Liver (tissue), 9 donors: ENCODE measurements around the gene OGFR. TPM values are rescaled to one million over a fixed set of nuclear protein-coding genes. Genes with fewer than 3 reads are reported as not detected.

Experiments
- DNase-seq: peaks from one replicate; pipeline ENCODE4 v3.0.0-alpha.2; 2017; ENCODE audit warnings: low spot score
- H3K27ac ChIP-seq, 2 donors: one replicate each; pipeline ENCODE4 v1.7.0; 2013; ENCODE audit warnings: inconsistent platforms in 2 of 2, low read length in 2 of 2, control low read depth in 1 of 2, low read depth in 1 of 2, mild to moderate bottlenecking in 1 of 2
- H3K27me3 ChIP-seq, 4 donors: one replicate each; pipeline versions ENCODE4 v1.6.1 to v1.7.0; 2013; ENCODE audit warnings: low read length in 3 of 4, inconsistent platforms in 1 of 4, mild to moderate bottlenecking in 1 of 4, moderate library complexity in 1 of 4; ENCODE audit not compliant: control insufficient read depth in 4 of 4, insufficient read depth in 4 of 4
- H3K36me3 ChIP-seq, 4 donors: one replicate each; pipeline versions ENCODE4 v1.6.1 to v1.7.0; 2013; ENCODE audit warnings: low read length in 3 of 4, mild to moderate bottlenecking in 3 of 4, low read depth in 1 of 4, moderate library complexity in 1 of 4; ENCODE audit not compliant: control insufficient read depth in 4 of 4, insufficient read depth in 3 of 4
- H3K4me1 ChIP-seq, 4 donors: one replicate each; pipeline versions ENCODE4 v1.6.1 to v1.7.0; 2013; ENCODE audit warnings: low read length in 3 of 4, mild to moderate bottlenecking in 3 of 4, moderate library complexity in 1 of 4; ENCODE audit not compliant: control insufficient read depth in 4 of 4, insufficient read depth in 4 of 4
- H3K4me3 ChIP-seq, 3 donors: one replicate each; pipeline versions ENCODE4 v1.6.1 to v1.7.0; 2013; ENCODE audit warnings: low read length in 3 of 3, control low read depth in 1 of 3, low read depth in 1 of 3, mild to moderate bottlenecking in 1 of 3
- H3K9ac ChIP-seq, 2 donors: one replicate each; pipeline ENCODE4 v1.7.0; 2013; ENCODE audit warnings: low read length in 2 of 2, mild to moderate bottlenecking in 2 of 2, moderate library complexity in 2 of 2, control low read depth in 1 of 2, low read depth in 1 of 2
- H3K9me3 ChIP-seq, 4 donors: one replicate each; pipeline versions ENCODE4 v1.6.1 to v1.7.0; 2013; ENCODE audit warnings: low read length in 3 of 4; ENCODE audit not compliant: control insufficient read depth in 4 of 4
- FOXA1 ChIP-seq: IDR thresholded peaks from 2 replicates; pipeline ENCODE4 v1.6.1; 2016; ENCODE audit warnings: antibody characterized with exemption
- FOXA2 ChIP-seq: IDR thresholded peaks from 2 replicates; pipeline ENCODE4 v1.6.1; 2016; ENCODE audit warnings: antibody characterized with exemption
- GABPA ChIP-seq, 2 donors: IDR thresholded peaks in 1 of 2; conservative IDR thresholded peaks in 1 of 2; 2 replicates each; pipeline ENCODE4 v1.6.1; 2016; ENCODE audit warnings: antibody characterized with exemption in 2 of 2, mild to moderate bottlenecking in 1 of 2, moderate library complexity in 1 of 2
- HNF4A ChIP-seq, 2 donors: conservative IDR thresholded peaks; 2 replicates each; pipeline ENCODE4 v1.6.1; 2016; ENCODE audit warnings: antibody characterized with exemption in 2 of 2, mild to moderate bottlenecking in 2 of 2
- HNF4G ChIP-seq: IDR thresholded peaks from 2 replicates; pipeline ENCODE4 v1.6.1; 2016; ENCODE audit warnings: antibody characterized with exemption
- JUND ChIP-seq, 2 donors: IDR thresholded peaks; 2 replicates each; pipeline ENCODE4 v1.6.1; 2016; ENCODE audit warnings: antibody characterized with exemption in 2 of 2
- NR2F2 ChIP-seq: IDR thresholded peaks from 2 replicates; pipeline ENCODE4 v1.6.1; 2016; ENCODE audit warnings: antibody characterized with exemption
- RAD21 ChIP-seq, 2 donors: IDR thresholded peaks; 2 replicates each; pipeline ENCODE4 v1.6.1; 2016; ENCODE audit warnings: antibody characterized with exemption in 2 of 2, mild to moderate bottlenecking in 2 of 2
- RXRA ChIP-seq, 2 donors: IDR thresholded peaks; 2 replicates each; pipeline ENCODE4 v1.6.1; 2017 to 2018; ENCODE audit warnings: antibody characterized with exemption in 2 of 2, mild to moderate bottlenecking in 1 of 2
- SP1 ChIP-seq: IDR thresholded peaks from 2 replicates; pipeline ENCODE4 v1.6.1; 2018; ENCODE audit warnings: antibody characterized with exemption, mild to moderate bottlenecking
- TAF1 ChIP-seq: conservative IDR thresholded peaks from 2 replicates; pipeline ENCODE4 v1.6.1; 2016; ENCODE audit warnings: antibody characterized with exemption, mild to moderate bottlenecking
- YY1 ChIP-seq: IDR thresholded peaks from 2 replicates; pipeline ENCODE4 v1.6.1; 2016; ENCODE audit warnings: antibody characterized with exemption, mild to moderate bottlenecking
- WGBS: extraction: QIAGEN DNeasy Blood & Tissue Kit; methylation state at CpG from one replicate; pipeline ENCODE4 v1.1.7; 2013; 5-methylcytosine and 5-hydroxymethylcytosine counted together
- polyA plus RNA-seq, 2 donors: library from polyadenylated mRNA; stranded (reverse) in 1 of 2; unstranded in 1 of 2; fragments of 200-250 nt in 1 of 2; fragments of >200 nt in 1 of 2; fragmentation: Nextera tagmentation in 1 of 2; extraction: Ambion mirVana in 1 of 2; gene quantifications; one replicate each; pipeline versions ENCODE4 v1.2.1 to v1.2.3, GENCODE V29; 2013 to 2015
- total RNA-seq, 2 donors: library from RNA; depleted of rRNA; stranded (reverse); fragments of >200 nt; gene quantifications; one replicate each; pipeline ENCODE4 v1.2.3, GENCODE V29; 2014
- TF ChIP-seq, protein P1 (sequence below): IDR thresholded peaks from 2 replicates; pipeline ENCODE4 v1.6.1; 2016; ENCODE audit warnings: antibody characterized with exemption
- TF ChIP-seq, protein P2 (sequence below): IDR thresholded peaks from 2 replicates; pipeline ENCODE4 v1.6.1; 2016; ENCODE audit warnings: antibody characterized with exemption
- TF ChIP-seq, protein P3 (sequence below): IDR thresholded peaks from 2 replicates; pipeline ENCODE4 v1.6.1; 2016; ENCODE audit warnings: antibody characterized with exemption, mild to moderate bottlenecking
- TF ChIP-seq, protein P4 (sequence below): IDR thresholded peaks from 2 replicates; pipeline ENCODE4 v1.6.1; 2016; ENCODE audit warnings: antibody characterized with exemption
- TF ChIP-seq, protein P5 (sequence below): fragments of 150-350 bp; IDR thresholded peaks from 2 replicates; pipeline ENCODE4 v1.5.1; 2017; ENCODE audit warnings: improper control_type of control experiment, low read depth, low read length; ENCODE audit not compliant: missing input control
- donor health status: healthy.
- donor health status: healthy.
- donor health status: healthy.
- donor health status: healthy.
- donor health status: healthy.

OGFR gene
- total and polyA plus RNA-seq, 4 donors, result 5.9 to 59.4 (median 29.4) TPM

DNA sequence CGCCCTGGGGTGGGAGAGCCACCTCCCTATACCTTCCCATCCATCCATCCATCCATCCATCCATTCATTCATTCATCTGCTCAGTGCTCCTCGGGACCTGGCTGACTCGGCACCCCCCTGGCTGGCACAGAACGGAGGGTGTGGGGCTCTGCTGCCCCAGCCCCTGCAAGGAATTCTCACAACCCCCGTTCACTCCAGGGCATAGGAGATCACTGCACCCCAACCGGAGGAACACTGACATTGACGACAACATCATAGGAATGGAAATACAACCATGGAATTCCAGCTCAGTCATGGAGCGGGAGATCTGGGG lies 36.4 kb upstream of the OGFR start:
- H3K4me3 ChIP-seq, result no peak overlapping the region
- H3K27ac ChIP-seq, result no peak overlapping the region
- 90% methylated on average over 8 of the region's 8 CpGs for WGBS
- no peak overlapping the region for H3K9ac ChIP-seq
- no peaks in the 10 kb centered on the region for H3K36me3 ChIP-seq
- TF ChIP-seq, protein P1, sequence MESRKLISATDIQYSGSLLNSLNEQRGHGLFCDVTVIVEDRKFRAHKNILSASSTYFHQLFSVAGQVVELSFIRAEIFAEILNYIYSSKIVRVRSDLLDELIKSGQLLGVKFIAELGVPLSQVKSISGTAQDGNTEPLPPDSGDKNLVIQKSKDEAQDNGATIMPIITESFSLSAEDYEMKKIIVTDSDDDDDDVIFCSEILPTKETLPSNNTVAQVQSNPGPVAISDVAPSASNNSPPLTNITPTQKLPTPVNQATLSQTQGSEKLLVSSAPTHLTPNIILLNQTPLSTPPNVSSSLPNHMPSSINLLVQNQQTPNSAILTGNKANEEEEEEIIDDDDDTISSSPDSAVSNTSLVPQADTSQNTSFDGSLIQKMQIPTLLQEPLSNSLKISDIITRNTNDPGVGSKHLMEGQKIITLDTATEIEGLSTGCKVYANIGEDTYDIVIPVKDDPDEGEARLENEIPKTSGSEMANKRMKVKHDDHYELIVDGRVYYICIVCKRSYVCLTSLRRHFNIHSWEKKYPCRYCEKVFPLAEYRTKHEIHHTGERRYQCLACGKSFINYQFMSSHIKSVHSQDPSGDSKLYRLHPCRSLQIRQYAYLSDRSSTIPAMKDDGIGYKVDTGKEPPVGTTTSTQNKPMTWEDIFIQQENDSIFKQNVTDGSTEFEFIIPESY, result no peak
- TF ChIP-seq GABPA (IDR thresholded peaks at IDR 0.05 in 1 of 2, conservative IDR thresholded peaks at IDR 0.05 in 1 of 2) (no peak), TAF1 (no peak), YY1 (no peak), SP1 (no peak), HNF4G (no peak), RXRA (IDR thresholded peaks at IDR 0.05) (no peak), HNF4A (conservative IDR thresholded peaks at IDR 0.05) (no peak), JUND (IDR thresholded peaks at IDR 0.05) (no peak), RAD21 (IDR thresholded peaks at IDR 0.05) (no peak), FOXA2 (no peak), NR2F2 (no peak), FOXA1 (no peak)
- TF ChIP-seq, protein P2, sequence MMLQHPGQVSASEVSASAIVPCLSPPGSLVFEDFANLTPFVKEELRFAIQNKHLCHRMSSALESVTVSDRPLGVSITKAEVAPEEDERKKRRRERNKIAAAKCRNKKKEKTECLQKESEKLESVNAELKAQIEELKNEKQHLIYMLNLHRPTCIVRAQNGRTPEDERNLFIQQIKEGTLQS, result no peak
- TF ChIP-seq, protein P3, sequence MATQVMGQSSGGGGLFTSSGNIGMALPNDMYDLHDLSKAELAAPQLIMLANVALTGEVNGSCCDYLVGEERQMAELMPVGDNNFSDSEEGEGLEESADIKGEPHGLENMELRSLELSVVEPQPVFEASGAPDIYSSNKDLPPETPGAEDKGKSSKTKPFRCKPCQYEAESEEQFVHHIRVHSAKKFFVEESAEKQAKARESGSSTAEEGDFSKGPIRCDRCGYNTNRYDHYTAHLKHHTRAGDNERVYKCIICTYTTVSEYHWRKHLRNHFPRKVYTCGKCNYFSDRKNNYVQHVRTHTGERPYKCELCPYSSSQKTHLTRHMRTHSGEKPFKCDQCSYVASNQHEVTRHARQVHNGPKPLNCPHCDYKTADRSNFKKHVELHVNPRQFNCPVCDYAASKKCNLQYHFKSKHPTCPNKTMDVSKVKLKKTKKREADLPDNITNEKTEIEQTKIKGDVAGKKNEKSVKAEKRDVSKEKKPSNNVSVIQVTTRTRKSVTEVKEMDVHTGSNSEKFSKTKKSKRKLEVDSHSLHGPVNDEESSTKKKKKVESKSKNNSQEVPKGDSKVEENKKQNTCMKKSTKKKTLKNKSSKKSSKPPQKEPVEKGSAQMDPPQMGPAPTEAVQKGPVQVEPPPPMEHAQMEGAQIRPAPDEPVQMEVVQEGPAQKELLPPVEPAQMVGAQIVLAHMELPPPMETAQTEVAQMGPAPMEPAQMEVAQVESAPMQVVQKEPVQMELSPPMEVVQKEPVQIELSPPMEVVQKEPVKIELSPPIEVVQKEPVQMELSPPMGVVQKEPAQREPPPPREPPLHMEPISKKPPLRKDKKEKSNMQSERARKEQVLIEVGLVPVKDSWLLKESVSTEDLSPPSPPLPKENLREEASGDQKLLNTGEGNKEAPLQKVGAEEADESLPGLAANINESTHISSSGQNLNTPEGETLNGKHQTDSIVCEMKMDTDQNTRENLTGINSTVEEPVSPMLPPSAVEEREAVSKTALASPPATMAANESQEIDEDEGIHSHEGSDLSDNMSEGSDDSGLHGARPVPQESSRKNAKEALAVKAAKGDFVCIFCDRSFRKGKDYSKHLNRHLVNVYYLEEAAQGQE, result no peak
- TF ChIP-seq, protein P4, sequence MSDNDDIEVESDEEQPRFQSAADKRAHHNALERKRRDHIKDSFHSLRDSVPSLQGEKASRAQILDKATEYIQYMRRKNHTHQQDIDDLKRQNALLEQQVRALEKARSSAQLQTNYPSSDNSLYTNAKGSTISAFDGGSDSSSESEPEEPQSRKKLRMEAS, result no peak
- TF ChIP-seq, protein P5, sequence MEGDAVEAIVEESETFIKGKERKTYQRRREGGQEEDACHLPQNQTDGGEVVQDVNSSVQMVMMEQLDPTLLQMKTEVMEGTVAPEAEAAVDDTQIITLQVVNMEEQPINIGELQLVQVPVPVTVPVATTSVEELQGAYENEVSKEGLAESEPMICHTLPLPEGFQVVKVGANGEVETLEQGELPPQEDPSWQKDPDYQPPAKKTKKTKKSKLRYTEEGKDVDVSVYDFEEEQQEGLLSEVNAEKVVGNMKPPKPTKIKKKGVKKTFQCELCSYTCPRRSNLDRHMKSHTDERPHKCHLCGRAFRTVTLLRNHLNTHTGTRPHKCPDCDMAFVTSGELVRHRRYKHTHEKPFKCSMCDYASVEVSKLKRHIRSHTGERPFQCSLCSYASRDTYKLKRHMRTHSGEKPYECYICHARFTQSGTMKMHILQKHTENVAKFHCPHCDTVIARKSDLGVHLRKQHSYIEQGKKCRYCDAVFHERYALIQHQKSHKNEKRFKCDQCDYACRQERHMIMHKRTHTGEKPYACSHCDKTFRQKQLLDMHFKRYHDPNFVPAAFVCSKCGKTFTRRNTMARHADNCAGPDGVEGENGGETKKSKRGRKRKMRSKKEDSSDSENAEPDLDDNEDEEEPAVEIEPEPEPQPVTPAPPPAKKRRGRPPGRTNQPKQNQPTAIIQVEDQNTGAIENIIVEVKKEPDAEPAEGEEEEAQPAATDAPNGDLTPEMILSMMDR, result no peak
- H3K4me1 ChIP-seq, result peaks cover 18 to 45% (median 33%) of the 10 kb centered on the region in 4 donors
- DNase-seq, result no peak
- H3K27me3 ChIP-seq, result no peaks in the 10 kb centered on the region
- no peaks in the 10 kb centered on the region for H3K9me3 ChIP-seq
